Measurements from ENCODE around the gene UVRAG. TPM values are rescaled to one million over a fixed set of nuclear protein-coding genes. Genes with fewer than 3 reads are reported as not detected.

The UVRAG gene
- total RNA-seq, 3 donors from 2014 or later: 43.3 to 73.0 (median 48.9) TPM

DNA sequence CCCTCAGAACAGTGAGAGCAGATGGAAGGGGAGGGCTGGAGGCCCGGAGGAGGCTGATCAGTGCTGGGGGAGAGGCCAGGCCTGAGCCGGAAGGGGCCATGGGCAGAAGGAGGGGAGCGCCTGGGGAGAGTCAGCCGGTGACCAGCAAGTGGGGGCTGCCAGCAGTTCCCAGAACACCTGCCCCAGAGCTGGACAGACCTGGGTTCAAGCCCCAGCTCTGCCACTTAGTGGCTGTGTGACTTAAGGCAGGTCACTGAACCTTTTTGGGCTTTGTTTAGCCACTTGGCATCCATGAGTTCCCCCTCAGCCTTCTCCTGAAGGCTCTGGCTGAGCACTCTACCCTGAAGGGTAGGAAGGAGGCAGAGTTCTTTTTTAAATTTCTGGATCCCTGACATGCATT, 373.9 kb downstream of the UVRAG start:
- DNase-seq (ENCODE audit: low spot score in 2 of 2): no peak
- no peaks in the 10 kb centered on the region for H3K27me3 ChIP-seq
- peaks cover 0 to 4% of the 10 kb centered on the region in 2 donors for H3K4me1 ChIP-seq
- no peaks in the 10 kb centered on the region for H3K36me3 ChIP-seq
- H3K4me3 ChIP-seq: no peak overlapping the region
- no peak for TF ChIP-seq POLR2AphosphoS5 (IDR thresholded peaks at IDR 0.05)
- H3K9me3 ChIP-seq: no peaks in the 10 kb centered on the region
- no peak overlapping the region for H3K27ac ChIP-seq
- intact Hi-C loops (cut with DNase I; ENCODE audit: low total_unique reads): no loop called here

DNA sequence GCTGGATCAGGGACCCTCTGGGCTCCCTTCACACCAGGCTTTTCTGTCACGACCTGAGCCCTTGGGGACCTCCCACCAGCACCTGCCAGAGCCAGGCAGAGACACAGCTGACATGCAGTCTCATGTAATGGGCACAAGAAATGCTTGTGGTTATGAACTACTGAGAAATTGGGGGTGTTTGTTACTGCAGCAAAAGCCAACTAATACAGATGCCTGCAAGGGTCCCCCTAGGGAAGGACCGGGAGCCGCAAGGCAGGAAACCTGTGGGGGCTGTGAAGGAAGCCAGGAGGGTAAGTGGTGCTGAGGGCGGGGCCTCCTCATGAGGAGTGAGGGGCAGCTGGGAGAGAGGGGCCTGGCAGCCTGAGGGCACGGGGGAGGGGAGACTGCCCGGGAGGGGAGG, 374.7 kb downstream of the UVRAG start:
- TF ChIP-seq, protein P1, sequence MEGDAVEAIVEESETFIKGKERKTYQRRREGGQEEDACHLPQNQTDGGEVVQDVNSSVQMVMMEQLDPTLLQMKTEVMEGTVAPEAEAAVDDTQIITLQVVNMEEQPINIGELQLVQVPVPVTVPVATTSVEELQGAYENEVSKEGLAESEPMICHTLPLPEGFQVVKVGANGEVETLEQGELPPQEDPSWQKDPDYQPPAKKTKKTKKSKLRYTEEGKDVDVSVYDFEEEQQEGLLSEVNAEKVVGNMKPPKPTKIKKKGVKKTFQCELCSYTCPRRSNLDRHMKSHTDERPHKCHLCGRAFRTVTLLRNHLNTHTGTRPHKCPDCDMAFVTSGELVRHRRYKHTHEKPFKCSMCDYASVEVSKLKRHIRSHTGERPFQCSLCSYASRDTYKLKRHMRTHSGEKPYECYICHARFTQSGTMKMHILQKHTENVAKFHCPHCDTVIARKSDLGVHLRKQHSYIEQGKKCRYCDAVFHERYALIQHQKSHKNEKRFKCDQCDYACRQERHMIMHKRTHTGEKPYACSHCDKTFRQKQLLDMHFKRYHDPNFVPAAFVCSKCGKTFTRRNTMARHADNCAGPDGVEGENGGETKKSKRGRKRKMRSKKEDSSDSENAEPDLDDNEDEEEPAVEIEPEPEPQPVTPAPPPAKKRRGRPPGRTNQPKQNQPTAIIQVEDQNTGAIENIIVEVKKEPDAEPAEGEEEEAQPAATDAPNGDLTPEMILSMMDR (IDR thresholded peaks at IDR 0.05): no peak
- TF ChIP-seq POLR2A (IDR thresholded peaks at IDR 0.05) (no peak), POLR2AphosphoS5 (IDR thresholded peaks at IDR 0.05) (no peak)
- intact Hi-C loops (cut with DNase I; ENCODE audit: low total_unique reads): no loop called here
- Histone ChIP-seq H3K4me3 (no peak overlapping the region), H3K4me1 (peaks cover 0 to 4% of the 10 kb centered on the region in 2 donors), H3K27me3 (no peaks in the 10 kb centered on the region), H3K27ac (peak overlapping the region; percentile 6 to 48), H3K36me3 (no peaks in the 10 kb centered on the region), H3K9me3 (no peaks in the 10 kb centered on the region)
- DNase-seq (ENCODE audit: low spot score in 2 of 2): no peak

DNA sequence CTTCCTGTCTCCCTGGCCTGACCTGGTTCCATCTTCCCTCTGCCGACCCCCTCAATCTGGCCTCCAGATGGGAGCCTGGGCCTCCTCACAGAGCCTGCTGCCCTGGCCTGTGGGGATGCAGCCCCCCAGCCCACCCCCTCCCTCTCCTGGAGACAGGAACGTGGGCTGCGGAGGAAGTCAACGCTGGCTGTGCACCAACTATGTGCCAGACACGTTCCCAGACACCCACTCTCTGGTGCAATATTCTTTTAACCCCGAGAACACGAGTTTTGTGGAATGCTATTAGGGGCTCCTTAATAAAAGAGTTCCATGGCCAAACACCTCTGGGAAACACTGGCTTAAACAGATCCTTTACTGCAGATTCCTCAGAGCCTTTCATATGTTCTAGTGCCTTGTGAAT, 375.4 kb downstream of the UVRAG start:
- Histone ChIP-seq H3K27me3 (no peaks in the 10 kb centered on the region), H3K4me1 (peaks cover 0 to 4% of the 10 kb centered on the region in 2 donors), H3K4me3 (no peak overlapping the region), H3K9me3 (no peaks in the 10 kb centered on the region), H3K36me3 (no peaks in the 10 kb centered on the region), H3K27ac (peak overlapping the region; percentile 6 to 48)
- intact Hi-C loops (cut with DNase I; ENCODE audit: low total_unique reads): no loop called here
- TF ChIP-seq, protein P1 (IDR thresholded peaks at IDR 0.05): no peak
- TF ChIP-seq POLR2A (IDR thresholded peaks at IDR 0.05): no peak
- TF ChIP-seq POLR2AphosphoS5 (IDR thresholded peaks at IDR 0.05): no peak
- DNase-seq (ENCODE audit: low spot score in 2 of 2): no peak

Other genes starting within 250 kb of the UVRAG start
- 1 to 10 TPM; 1.6 to 5.0 (median 2.6) TPM for gene MAP6, start 146.2 kb upstream of the UVRAG start, total RNA-seq
- 1 to 10 TPM in 2 of 3 donors, under 1 TPM in 1; 0.32 to 7.3 (median 1.3) TPM for gene MOGAT2, start 97.4 kb upstream of the UVRAG start, total RNA-seq
- gene DGAT2, start 46.4 kb upstream of the UVRAG start, total RNA-seq: 100 to 1,000 TPM in 1 of 3 donors, 10 to 100 TPM in 2; 26.2 to 134 (median 36.1) TPM